ENCODE measurements around the gene BOD1L2.

BOD1L2 gene

GRCh38 chr18:57137847-57138246, 9.0 kb upstream of the BOD1L2 start:
- TF ChIP-seq ZFX (IDR thresholded peaks at IDR 0.05; ENCODE audit: borderline replicate concordance): no peak
- TF ChIP-seq, protein P1, sequence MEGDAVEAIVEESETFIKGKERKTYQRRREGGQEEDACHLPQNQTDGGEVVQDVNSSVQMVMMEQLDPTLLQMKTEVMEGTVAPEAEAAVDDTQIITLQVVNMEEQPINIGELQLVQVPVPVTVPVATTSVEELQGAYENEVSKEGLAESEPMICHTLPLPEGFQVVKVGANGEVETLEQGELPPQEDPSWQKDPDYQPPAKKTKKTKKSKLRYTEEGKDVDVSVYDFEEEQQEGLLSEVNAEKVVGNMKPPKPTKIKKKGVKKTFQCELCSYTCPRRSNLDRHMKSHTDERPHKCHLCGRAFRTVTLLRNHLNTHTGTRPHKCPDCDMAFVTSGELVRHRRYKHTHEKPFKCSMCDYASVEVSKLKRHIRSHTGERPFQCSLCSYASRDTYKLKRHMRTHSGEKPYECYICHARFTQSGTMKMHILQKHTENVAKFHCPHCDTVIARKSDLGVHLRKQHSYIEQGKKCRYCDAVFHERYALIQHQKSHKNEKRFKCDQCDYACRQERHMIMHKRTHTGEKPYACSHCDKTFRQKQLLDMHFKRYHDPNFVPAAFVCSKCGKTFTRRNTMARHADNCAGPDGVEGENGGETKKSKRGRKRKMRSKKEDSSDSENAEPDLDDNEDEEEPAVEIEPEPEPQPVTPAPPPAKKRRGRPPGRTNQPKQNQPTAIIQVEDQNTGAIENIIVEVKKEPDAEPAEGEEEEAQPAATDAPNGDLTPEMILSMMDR (IDR thresholded peaks at IDR 0.05): no peak
- no peak overlapping the region for H3K27ac ChIP-seq

DNA sequence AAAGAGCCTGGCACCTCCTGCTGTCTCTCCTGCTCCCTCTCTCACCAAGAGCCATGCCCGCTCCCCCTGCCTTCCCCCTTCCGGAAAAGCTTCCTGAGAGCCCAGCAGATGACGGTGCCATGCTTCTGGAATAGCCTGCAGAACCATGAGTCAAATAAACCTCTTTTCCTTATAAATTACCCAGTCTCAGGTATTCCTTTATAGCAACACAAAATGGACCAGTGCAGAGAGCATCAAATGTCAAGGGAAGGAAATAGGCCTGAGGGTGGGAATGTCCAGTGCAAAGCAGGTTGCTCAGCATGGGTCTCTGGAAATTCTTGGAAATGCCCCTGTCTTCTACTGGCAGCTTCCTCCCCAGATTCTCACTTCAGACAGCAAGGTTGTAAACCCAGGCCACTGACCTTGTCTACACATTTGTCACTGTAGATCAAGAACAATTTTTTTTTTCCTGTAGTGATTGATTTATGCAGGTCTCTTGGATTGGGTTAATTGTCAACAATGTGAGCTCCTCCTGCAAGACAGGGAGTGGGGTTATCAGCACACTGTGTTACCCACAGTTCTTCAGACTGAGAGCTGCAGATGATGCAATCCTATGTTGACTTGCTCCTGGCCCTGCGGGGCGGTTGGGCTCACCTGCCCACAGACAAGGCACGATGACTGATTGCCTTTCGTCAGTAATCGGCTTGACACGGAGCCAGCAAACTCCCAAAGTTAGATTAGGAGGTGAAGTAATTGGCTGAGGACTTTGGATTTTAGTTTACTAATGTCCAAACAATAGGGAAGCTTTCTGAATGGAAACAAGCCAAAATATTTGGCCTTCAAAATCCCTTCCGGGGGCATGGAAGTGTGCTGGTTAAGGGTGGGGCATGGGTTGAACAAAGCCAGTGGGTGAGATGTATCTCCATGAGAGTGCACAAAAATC, 5.4 kb upstream of the BOD1L2 start:
- TF ChIP-seq, protein P1 (IDR thresholded peaks at IDR 0.05): no peak
- no peak for TF ChIP-seq ZFX (IDR thresholded peaks at IDR 0.05; ENCODE audit: borderline replicate concordance)
- H3K27ac ChIP-seq: no peak overlapping the region

DNA sequence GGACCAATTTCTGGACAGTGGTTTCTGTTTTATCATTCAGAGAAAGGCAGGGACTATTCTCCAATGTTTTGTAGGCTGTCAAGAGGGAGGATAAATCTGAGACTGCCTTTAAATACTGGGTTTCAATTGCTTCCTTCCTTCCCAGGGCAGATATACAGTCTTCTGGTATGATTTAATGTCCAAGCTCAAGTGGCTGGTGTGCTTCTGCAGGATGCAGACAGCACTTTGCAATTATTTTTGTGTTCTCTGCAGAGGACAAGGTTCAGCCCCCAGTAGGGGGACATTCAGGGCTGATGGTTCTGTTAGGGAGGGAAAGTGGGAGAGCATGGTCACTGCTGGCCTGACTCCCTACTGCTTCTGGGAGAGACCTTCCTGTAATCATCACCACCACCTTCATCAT, 4.6 kb upstream of the BOD1L2 start:
- H3K27ac ChIP-seq: no peak overlapping the region
- no peak for TF ChIP-seq ZFX (IDR thresholded peaks at IDR 0.05; ENCODE audit: borderline replicate concordance)
- TF ChIP-seq, protein P1 (IDR thresholded peaks at IDR 0.05): no peak

DNA sequence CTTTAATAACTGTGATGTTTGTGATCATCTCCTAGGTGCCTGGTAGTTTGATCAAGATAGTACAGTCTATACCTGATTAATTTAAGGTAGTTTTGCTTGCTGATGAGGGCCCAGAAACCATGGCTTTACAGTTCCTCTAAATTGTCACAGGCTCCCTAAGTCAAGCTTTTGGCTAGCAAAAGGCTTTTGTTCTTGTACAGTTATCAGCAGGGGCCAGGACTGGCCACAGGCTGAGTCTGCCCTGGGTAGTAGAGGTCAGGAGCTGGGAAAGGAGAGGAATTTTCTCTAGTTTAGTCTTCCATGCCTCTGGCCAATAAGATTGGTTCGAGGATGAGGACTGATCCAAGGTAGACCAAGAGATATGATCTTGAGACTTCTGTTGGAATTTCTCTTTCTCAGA, 3.6 kb upstream of the BOD1L2 start:
- TF ChIP-seq, protein P1 (IDR thresholded peaks at IDR 0.05): no peak
- TF ChIP-seq ZFX (IDR thresholded peaks at IDR 0.05; ENCODE audit: borderline replicate concordance): no peak

GRCh38 chr18:57148263-57148662, 1.4 kb downstream of the BOD1L2 start:
- TF ChIP-seq, protein P1 (IDR thresholded peaks at IDR 0.05): no peak
- no peak for TF ChIP-seq ZFX (IDR thresholded peaks at IDR 0.05; ENCODE audit: borderline replicate concordance)
- H3K27ac ChIP-seq: no peak overlapping the region

More for the DNA sequence above, 3.6 kb upstream of the BOD1L2 start:
- no peak overlapping the region for H3K27ac ChIP-seq

DNA sequence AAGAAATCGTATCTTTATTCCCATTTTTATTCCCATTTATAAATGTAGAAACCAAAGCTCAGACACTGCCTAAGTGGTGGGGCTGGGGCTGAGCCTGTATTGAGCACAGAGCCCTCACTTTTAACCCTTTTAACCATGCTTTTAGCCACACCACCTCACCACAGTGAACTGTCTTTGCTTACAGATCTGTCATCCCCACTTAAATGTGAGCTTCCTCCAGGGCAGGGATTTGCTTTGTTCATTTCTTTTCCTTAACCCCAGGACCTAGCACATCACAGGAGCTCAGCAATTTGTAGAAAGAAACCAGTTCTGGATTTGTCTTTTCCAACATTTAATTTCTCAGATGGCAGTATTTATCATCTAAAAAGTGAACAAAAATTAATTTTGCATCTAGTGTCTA, 2.2 kb downstream of the BOD1L2 start:
- no peak for TF ChIP-seq ZFX (IDR thresholded peaks at IDR 0.05; ENCODE audit: borderline replicate concordance)
- TF ChIP-seq, protein P1 (IDR thresholded peaks at IDR 0.05): no peak
- H3K27ac ChIP-seq: no peak overlapping the region

DNA sequence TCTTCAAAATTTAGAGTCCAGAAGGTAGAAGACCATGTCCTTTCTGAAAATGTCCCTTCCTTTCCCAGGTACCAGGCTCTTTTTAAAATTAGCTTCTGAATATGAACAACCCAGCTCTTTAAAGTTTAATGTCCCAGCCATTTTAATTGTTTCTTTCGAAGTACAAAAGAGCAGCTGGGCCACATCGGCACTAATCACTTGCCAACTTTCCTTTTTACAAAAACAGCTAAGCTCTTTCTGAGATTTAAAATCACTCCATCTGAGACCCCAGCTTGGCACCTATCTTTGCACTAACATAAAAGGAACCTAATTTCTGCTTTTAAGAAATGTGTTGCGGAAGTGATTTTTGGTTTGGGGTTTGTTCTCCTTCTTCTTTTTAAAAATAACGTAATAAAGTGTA, 2.6 kb downstream of the BOD1L2 start:
- TF ChIP-seq, protein P1 (IDR thresholded peaks at IDR 0.05): no peak
- no peak for TF ChIP-seq ZFX (IDR thresholded peaks at IDR 0.05; ENCODE audit: borderline replicate concordance)
- H3K27ac ChIP-seq: no peak overlapping the region
